ENCODE results near the gene TMEM126B. TPM values are rescaled to one million over a fixed set of nuclear protein-coding genes. Genes with fewer than 3 reads are reported as not detected.
"Not testable (repeated sequence)": the region's sequence is repeated elsewhere in the genome, so short reads cannot be mapped to it uniquely, and the experiment has no call there.

TMEM126B gene
- total RNA-seq, 2 experiments from 2014 or later = 67.2 to 68.5 TPM

GRCh38 chr11:85626496-85626895 is 1.9 kb upstream of the TMEM126B start:
- Mint-ChIP-seq H3K4me3 (peak overlapping the region; percentile 98), H3K27me3 (no peaks in the 10 kb centered on the region), H3K4me1 (peaks cover 29% of the 10 kb centered on the region), H3K9me3 (no peaks in the 10 kb centered on the region), H3K36me3 (peaks cover 8% of the 10 kb centered on the region), H3K27ac (peak overlapping the region; percentile 99)
- DNase-seq = peak; percentile 15

- Mint-ChIP-seq H3K4me3 (peak within 1 kb of the TSS; percentile 98), H3K27ac (peak within 1 kb of the TSS; percentile 99), H3K9me3 (no peaks in the 10 kb centered on the region), H3K27me3 (no peaks in the 10 kb centered on the region), H3K4me1 (peaks cover 29% of the 10 kb centered on the region), H3K36me3 (peaks cover 17% of the 10 kb centered on the region)
- DNase-seq = peak; percentile 1
Observed at GRCh38 chr11:85627332-85627997, 928 bp upstream of the TMEM126B start, which contains the start of gene DLG2. Gene DLG2, minus strand, starts transcription at chr11:85627344.

GRCh38 chr11:85628771-85629341 is 463 bp downstream of the TMEM126B start:
- H3K4me3 Mint-ChIP-seq = peak overlapping the region; percentile 98
- no peaks in the 10 kb centered on the region for H3K27me3 Mint-ChIP-seq
- H3K4me1 Mint-ChIP-seq = peaks cover 31% of the 10 kb centered on the region
- no peaks in the 10 kb centered on the region for H3K9me3 Mint-ChIP-seq
- H3K36me3 Mint-ChIP-seq = peaks cover 22% of the 10 kb centered on the region
- peak overlapping the region; percentile 99 for H3K27ac Mint-ChIP-seq
- peak; percentile 16 for DNase-seq

GRCh38 chr11:85634747-85635146 is 6.4 kb downstream of the TMEM126B start:
- peaks cover 14% of the 10 kb centered on the region for H3K4me1 Mint-ChIP-seq
- H3K27me3 Mint-ChIP-seq = no peaks in the 10 kb centered on the region
- no peak overlapping the region for H3K27ac Mint-ChIP-seq
- DNase-seq = no peak
- no peak overlapping the region for H3K4me3 Mint-ChIP-seq
- no peaks in the 10 kb centered on the region for H3K9me3 Mint-ChIP-seq
- peaks cover 28% of the 10 kb centered on the region for H3K36me3 Mint-ChIP-seq

GRCh38 chr11:85643191-85643614 is 14.8 kb downstream of the TMEM126B start:
- Mint-ChIP-seq H3K27ac (no peak overlapping the region), H3K4me3 (no peak overlapping the region), H3K9me3 (no peaks in the 10 kb centered on the region), H3K4me1 (no peaks in the 10 kb centered on the region), H3K36me3 (peaks cover 6% of the 10 kb centered on the region), H3K27me3 (peaks cover 16% of the 10 kb centered on the region)
- DNase-seq = no peak

GRCh38 chr11:85647078-85647477 is 18.7 kb downstream of the TMEM126B start:
- H3K4me1 Mint-ChIP-seq = peaks cover 17% of the 10 kb centered on the region
- H3K36me3 Mint-ChIP-seq = peaks cover 9% of the 10 kb centered on the region

GRCh38 chr11:85647604-85648299 is 19.4 kb downstream of the TMEM126B start, which contains the start of gene TMEM126A:
Gene TMEM126A, plus strand, starts transcription at chr11:85647967. Its CDS starts 2,289 bp downstream, at chr11:85650256.
- DNase-seq = peak; percentile 94
- Mint-ChIP-seq H3K36me3 (peaks cover 9% of the 10 kb centered on the region), H3K4me3 (peak within 1 kb of the TSS; percentile 90)

More at GRCh38 chr11:85647078-85647477, 18.7 kb downstream of the TMEM126B start:
- H3K27me3 Mint-ChIP-seq = peaks cover 14% of the 10 kb centered on the region
- peak overlapping the region; percentile 87 for H3K27ac Mint-ChIP-seq
- peak overlapping the region; percentile 90 for H3K4me3 Mint-ChIP-seq
- no peaks in the 10 kb centered on the region for H3K9me3 Mint-ChIP-seq
- DNase-seq = no peak

GRCh38 chr11:85651118-85651517 is 22.7 kb downstream of the TMEM126B start:
- DNase-seq = no peak
- Mint-ChIP-seq H3K27me3 (no peaks in the 10 kb centered on the region), H3K4me1 (peaks cover 36% of the 10 kb centered on the region), H3K9me3 (no peaks in the 10 kb centered on the region), H3K4me3 (no peak overlapping the region), H3K27ac (peak overlapping the region; percentile 50), H3K36me3 (peaks cover 11% of the 10 kb centered on the region)

More at GRCh38 chr11:85647604-85648299, 19.4 kb downstream of the TMEM126B start, which contains the start of gene TMEM126A:
- Mint-ChIP-seq H3K9me3 (no peaks in the 10 kb centered on the region), H3K27ac (peak within 1 kb of the TSS; percentile 87), H3K27me3 (peaks cover 11% of the 10 kb centered on the region), H3K4me1 (peaks cover 21% of the 10 kb centered on the region)

- H3K36me3 Mint-ChIP-seq = peaks cover 16% of the 10 kb centered on the region
- H3K4me3 Mint-ChIP-seq = no peak overlapping the region
- peaks cover 45% of the 10 kb centered on the region for H3K4me1 Mint-ChIP-seq
Observed at GRCh38 chr11:85652786-85653447, 24.5 kb downstream of the TMEM126B start.

GRCh38 chr11:85654343-85654742 is 25.9 kb downstream of the TMEM126B start:
- H3K27ac Mint-ChIP-seq, H3K4me3 Mint-ChIP-seq, H3K9me3 Mint-ChIP-seq, H3K27me3 Mint-ChIP-seq, DNase-seq: not testable (repeated sequence)
- H3K4me1 Mint-ChIP-seq = peaks cover 52% of the 10 kb centered on the region
- peaks cover 20% of the 10 kb centered on the region for H3K36me3 Mint-ChIP-seq

More at GRCh38 chr11:85652786-85653447, 24.5 kb downstream of the TMEM126B start:
- Mint-ChIP-seq H3K9me3 (no peaks in the 10 kb centered on the region), H3K27ac (peak overlapping the region; percentile 36), H3K27me3 (no peaks in the 10 kb centered on the region)
- DNase-seq = no peak

- Mint-ChIP-seq H3K4me1 (peaks cover 63% of the 10 kb centered on the region), H3K4me3 (no peak overlapping the region), H3K27me3 (no peaks in the 10 kb centered on the region), H3K9me3 (no peaks in the 10 kb centered on the region), H3K27ac (peak overlapping the region; percentile 72), H3K36me3 (peaks cover 34% of the 10 kb centered on the region)
- no peak for DNase-seq
Observed at GRCh38 chr11:85656777-85657176, 28.4 kb downstream of the TMEM126B start.

GRCh38 chr11:85658180-85658579 is 29.8 kb downstream of the TMEM126B start:
- H3K9me3 Mint-ChIP-seq = no peaks in the 10 kb centered on the region
- peaks cover 53% of the 10 kb centered on the region for H3K4me1 Mint-ChIP-seq
- no peak for DNase-seq
- H3K36me3 Mint-ChIP-seq = peaks cover 38% of the 10 kb centered on the region
- H3K4me3 Mint-ChIP-seq = no peak overlapping the region
- no peaks in the 10 kb centered on the region for H3K27me3 Mint-ChIP-seq
- H3K27ac Mint-ChIP-seq = no peak overlapping the region

- Mint-ChIP-seq H3K4me1 (peaks cover 42% of the 10 kb centered on the region), H3K36me3 (peaks cover 42% of the 10 kb centered on the region), H3K9me3 (no peaks in the 10 kb centered on the region), H3K27ac (no peak overlapping the region), H3K27me3 (peaks cover 3% of the 10 kb centered on the region), H3K4me3 (peak overlapping the region; percentile 76)
- no peak for DNase-seq
Observed at GRCh38 chr11:85661972-85662664, 33.7 kb downstream of the TMEM126B start.

GRCh38 chr11:85663080-85663752 is 34.8 kb downstream of the TMEM126B start:
- peak overlapping the region; percentile 98 for H3K27ac Mint-ChIP-seq
- H3K4me3 Mint-ChIP-seq = peak overlapping the region; percentile 98
- DNase-seq = no peak
- H3K27me3 Mint-ChIP-seq = peaks cover 3% of the 10 kb centered on the region
- no peaks in the 10 kb centered on the region for H3K9me3 Mint-ChIP-seq
- H3K4me1 Mint-ChIP-seq = peaks cover 38% of the 10 kb centered on the region
- peaks cover 40% of the 10 kb centered on the region for H3K36me3 Mint-ChIP-seq

Data from activated naive CD8-positive, alpha-beta T cell treated with anti-CD3 and anti-CD28 coated beads for 36 hours (primary cell).